ENCODE data around the gene FHDC1.

FHDC1 gene

DNA sequence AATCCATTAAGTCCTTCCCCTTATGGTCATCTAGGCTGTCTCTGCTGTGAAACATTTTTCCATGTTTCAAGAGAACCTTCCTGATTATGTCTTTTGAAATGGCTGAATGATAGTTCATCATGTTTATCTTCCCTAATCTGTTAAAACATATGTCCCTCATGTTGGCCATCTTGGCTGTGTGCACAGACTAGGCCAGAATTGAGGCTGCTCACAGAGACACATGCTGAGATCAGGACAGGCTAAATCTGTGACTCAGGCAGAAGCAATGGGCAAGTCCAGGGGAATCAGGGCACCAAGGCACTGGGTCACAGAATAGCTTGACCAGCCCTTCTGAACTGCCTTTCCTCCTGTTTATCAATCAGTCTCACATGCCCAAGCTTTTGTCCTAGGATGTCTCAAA is 78.3 kb downstream of the FHDC1 start:
- no peak for DNase-seq

DNA sequence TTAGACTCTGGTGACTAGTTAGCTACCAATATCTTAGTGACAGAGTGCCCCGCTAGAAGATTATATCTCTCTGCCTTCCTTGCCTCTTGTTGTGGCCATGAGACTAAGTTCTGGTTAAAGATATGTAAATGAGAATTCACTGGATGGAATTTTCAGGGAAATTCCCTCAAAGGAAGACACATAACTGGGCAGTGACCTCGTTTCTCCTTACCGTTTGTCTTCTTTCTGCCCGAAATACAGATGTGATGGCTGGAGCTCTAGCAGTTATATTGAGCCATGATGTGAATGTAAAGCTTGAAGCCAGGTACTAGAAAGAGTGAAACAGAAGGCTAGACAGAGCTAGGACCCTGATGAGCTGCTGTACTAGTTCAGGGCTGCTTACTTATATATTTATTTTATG is 80.5 kb downstream of the FHDC1 start:
- no peak for DNase-seq

DNA sequence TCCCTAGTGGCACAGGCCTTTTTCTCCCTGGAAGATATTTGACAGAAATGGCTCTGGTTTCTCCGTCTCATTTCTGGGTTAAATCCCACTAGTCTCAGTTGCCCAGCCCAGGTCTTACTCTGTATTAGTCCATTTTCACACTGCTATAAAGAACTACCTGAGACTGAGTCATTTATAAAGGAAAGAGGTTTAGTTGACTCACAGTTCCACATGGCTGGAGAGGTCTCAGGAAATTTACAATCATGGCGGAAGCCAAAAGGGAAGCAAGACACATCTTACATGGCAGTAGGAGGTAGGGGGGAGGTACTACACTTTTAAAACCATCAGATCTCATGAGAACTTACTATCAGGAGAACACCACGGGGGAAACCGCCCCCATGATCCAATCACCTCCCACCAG is 81.9 kb downstream of the FHDC1 start:
- no peak for DNase-seq

DNA sequence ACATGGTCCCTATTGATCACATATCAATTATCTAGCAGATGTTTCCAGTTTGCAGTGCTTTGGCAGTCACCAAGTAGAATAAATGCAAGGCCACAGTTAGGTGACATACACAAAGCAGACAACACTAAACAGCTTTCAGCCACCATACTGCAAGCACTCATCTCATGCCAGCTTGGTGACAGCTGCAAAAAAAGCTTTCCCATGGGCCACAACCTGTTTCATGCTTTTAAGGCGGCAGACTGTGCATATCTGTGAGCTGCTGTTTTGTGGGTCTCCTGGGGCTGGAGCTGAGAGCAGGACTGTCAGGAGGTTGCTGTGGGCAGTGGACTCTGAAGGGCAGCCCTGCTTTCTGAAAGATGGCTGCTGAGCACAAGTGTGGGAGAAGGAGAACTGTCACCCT is 82.6 kb downstream of the FHDC1 start:
- no peak for DNase-seq

DNA sequence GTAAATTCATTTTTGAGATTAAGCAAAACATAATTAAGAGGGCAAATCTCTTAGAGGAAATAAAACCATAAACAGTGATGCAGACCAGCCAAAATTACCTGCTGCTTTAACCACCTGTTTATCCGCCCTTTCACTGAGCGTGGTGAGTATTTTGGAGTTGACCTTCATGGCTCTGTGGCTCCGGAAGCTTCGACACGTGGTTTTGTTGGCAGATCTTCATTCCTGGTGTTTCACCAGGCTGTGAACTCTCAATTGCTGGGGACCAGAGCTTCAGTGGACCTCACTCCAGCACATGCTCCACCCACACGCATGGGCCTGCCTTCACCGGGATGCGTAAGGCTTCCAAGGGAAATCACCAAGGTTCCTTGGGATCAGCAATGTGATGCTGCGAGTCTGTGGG is 83.8 kb downstream of the FHDC1 start:
- DNase-seq = no peak

DNA sequence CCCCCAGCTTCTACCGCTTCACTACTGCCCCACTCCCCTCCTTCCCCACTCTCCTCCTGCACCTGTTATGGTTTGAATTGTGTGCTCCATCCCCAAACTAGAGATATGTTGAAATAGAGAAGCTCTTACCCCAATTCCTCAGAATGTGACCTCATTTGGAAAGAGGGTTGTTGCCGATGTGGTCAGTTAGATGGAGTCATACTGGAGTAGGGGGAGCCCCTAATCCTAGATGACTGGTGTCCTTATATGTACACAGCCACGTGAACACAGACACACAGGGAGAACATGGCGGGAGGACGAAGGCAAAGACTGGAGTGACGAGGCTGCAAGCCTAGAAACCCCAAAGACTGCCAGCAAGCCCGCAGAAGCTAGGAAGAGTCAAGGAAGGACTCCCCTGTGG is 84.3 kb downstream of the FHDC1 start:
- DNase-seq = no peak

DNA sequence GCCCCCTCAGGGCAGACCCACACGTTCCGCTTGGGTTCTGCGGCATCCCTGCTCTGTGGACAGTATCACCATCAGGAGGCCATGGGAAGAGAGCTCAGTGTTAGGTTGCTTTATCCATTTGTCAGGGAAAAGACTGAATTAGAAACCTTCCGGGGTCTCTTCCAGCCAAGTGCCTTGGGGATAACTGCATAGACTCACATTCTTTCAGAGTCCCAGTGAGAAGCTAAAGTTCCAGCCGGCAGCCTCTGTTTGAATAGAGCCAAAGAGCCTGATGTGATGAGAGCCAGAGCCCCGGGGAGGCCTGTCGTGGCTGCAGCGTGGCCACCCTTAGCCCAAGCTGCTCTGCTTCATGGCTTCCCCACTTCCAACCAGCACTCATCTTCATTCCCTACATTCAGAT is 85.2 kb downstream of the FHDC1 start:
- no peak for DNase-seq

DNA sequence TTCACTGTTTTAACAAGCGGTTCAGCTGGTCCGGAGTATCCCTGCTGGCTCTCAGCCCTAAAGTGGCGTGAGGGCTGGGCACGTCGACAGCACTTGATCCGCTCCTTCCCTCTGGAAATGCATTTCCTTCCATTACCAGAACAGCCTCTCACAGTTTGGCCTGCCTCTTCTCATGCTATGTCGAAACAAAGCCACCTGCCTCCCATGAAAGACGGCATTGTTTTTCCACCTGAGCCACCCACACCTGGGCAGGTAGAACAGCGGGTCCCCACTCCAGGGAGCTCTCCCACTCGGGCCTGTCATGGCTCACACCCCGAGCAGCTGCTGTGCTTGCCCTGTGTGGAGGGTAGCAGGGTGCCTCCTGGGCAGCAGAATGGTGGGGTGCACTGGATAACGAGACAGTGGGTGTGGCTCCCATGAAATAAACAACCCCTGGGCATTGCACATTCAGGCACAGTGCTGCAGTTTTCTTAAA is 86.2 kb downstream of the FHDC1 start:
- no peak for DNase-seq

DNA sequence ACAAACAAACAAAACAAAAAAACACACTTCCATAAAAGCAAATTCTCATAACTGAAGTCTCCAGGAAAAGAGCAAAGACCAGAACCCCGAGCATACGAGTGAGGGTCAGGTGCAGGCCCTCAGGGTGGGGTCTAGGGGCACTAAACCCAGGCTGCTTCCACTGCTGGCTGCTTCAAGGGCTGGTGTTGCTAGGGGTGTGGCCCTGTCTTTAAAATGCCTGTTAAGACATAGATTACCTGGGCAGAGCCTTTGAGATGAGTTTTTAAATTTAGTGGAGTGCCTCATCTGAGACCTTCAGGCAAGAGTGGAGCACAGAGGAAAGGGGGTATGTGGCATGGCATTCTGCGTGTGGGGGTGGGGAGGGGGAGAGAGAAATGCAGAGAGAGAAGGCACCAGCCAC is 87.0 kb downstream of the FHDC1 start:
- DNase-seq = no peak

DNA sequence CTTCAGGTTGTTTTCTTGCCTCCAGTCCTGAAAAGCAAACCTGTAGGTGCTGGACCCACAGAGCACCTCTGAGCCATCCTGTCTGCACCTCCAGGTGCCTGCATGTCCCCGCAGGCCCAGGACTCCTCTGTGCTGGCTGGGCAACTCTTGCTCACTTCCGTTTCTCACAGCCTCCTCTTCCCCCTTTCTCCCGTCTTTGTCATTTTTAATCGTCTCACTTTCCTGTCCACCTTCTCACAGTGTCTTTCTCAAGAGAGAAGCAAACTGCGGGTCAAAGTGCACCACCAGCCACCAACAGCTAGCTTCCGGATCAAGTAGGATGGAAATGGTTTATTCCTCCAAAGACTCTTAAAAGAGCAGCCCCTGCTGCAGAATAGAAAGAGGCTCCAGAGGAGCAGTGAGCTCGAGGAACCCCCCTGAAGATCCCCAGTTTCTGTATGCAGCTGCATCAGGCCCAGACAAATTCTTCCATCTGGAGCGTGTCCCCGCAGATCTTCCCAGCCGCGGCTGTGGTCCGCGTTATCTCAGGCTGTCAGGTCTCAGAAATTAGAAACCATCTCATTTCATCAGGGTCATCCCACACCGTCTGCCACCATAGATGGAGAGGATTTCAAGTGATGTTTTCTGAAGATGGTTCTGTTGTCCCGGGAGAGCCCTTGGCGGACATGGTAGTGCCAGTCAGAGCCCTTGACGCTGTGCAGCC is 87.7 kb downstream of the FHDC1 start:
- no peak for DNase-seq

DNA sequence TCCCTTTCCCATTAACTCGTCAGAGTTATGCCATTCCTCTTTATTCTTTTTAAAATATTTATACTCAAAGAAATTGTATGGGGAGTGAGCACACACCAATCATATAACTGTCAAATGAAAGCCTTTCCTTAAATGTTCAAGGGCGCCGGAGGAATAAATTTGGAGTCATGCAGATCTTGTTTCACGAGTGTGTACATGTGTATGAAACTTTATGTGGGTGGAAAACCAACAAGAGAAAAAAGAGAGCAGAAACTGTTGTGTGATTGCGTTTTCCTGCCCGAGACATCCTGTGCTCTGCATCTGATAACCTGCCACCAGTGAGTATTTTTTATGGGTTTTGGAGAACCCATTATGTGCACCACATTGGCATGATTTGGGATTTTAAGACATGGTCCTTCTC is 88.3 kb downstream of the FHDC1 start:
- DNase-seq = no peak

DNA sequence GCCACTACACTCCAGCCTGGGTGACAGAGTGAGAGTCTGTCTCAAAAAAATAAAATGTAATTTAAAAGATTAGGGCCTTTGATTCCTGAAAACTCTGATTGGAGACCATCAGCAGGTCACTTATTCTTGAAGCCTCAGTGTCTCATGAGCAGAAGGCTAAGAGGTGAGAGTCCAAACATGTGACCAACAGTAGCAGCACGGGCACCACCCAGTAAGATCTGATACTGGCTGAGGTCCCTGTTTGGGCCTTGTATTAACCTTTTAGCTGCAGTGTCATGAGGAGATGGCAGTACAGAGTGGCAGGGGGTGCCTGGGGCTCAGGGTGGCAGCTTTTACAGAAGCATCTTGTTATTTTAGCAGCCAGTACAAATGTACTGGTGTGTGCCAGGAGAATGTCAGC is 89.3 kb downstream of the FHDC1 start:
- no peak for DNase-seq

DNA sequence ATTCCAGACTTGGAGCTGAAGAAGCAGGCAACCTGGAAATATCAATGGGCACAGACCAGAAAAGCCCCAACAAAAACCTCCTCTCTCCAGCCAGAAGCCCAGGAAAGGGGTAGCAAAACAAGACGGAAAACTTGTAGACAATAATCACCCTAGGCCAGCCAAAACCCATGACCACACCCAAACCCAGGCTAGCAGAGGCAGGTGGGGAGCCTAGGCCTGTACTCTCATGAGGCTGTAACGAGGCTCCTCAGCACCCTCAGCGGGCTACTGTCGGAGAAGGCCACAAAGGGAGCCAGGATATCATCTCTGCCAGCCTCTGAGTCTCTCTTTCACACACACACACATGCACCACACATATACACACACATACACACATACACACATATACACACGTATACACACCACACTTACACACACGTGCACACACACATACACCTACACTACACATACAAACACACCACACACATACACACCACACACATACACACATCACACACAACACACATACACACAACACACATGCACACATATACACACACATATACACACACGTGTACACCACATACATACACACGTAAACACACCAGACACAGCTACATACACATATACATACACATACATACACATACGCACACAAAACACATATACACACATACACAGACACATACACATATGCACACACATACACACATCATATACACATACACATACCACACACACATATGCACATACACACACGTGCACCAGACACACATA is 90.6 kb downstream of the FHDC1 start:
- DNase-seq = no peak

DNA sequence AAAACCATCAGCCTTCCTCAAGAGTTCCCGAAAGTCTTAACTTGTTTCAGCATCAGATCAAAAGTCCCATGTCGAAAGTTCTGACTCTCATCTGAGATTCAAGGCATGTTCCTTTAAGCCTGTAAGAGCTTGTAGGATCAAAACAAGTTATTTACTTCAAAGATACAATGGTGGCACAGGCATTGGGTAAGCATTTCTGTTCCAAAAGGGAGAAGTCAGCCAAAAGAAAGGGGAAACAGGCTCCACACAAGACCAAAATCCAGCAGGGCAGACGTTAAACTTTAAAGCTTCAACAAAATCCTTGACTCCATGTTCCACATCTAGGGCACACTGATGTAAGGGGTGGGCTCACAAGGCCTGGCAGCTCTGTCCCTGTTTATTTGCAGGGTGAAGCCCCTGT is 91.7 kb downstream of the FHDC1 start:
- no peak for DNase-seq

DNA sequence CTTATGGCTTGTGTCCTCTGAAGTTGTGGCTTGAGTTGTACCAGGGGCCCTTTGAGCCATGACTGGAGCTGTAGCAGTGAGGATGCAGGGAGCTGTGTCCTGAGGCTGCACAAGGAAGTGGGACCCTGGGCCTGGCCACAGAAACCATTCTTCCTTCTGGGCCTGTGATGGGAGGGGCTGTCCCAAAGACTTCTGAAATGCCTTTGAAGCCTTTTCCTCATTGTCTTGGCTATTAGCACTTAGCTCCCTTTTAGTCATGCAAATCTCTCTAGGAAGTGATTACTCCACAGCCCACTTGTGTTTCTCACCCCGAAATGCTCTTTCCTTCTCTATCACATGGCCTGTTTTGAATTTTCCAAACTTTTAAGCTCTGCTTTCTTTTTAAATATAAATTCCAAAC is 92.4 kb downstream of the FHDC1 start:
- DNase-seq = no peak
